Body of pancreas (tissue), 4 donors: ENCODE measurements around the gene MRRF. TPM values are rescaled to one million over a fixed set of nuclear protein-coding genes. Genes with fewer than 3 reads are reported as not detected.

Experiments used
- ATAC-seq: fragments of 150-250 bp; one replicate; pipeline ENCODE4 v1.9.1; 2016
- DNase-seq, 4 donors: peaks; one replicate each; pipeline ENCODE4 v3.0.0-alpha.2; 2019
- H3K27ac ChIP-seq, 4 donors: fragments of 200-600 bp; sonication (generic); 1 replicate in 3 of 4; 2 replicates in 1 of 4; pipeline versions ENCODE4 v1.5.1 to v1.6.1; 2016 to 2019; ENCODE audit warnings: mild to moderate bottlenecking in 1 of 4, mixed read lengths in 1 of 4, moderate library complexity in 1 of 4
- H3K27me3 ChIP-seq, 2 donors: fragments of 200-600 bp; sonication (generic); one replicate each; pipeline ENCODE4 v1.6.0; 2016; ENCODE audit warnings: mild to moderate bottlenecking in 1 of 2
- H3K36me3 ChIP-seq, 2 donors: fragments of 200-600 bp; sonication (generic); replicated peaks in 1 of 2; 2 replicates each; pipeline ENCODE4 v1.5.1; 2016; ENCODE audit warnings: low read depth in 2 of 2; ENCODE audit not compliant: insufficient read depth in 1 of 2
- H3K4me1 ChIP-seq: fragments of 200-600 bp; sonication (generic); one replicate; pipeline ENCODE4 v1.6.0; 2016
- H3K4me3 ChIP-seq, 2 donors: fragments of 200-600 bp; sonication (generic); 1 replicate in 1 of 2; 2 replicates in 1 of 2; pipeline ENCODE4 v1.5.1; 2016 to 2019
- H3K9me3 ChIP-seq, 3 donors: fragments of 200-600 bp; sonication (generic); 1 replicate in 2 of 3; 2 replicates in 1 of 3; pipeline ENCODE4 v1.5.1; 2016
- CTCF ChIP-seq, 7 experiments: fragments of 450-650 bp in 4 of 7; fragments of 200-600 bp in 3 of 7; sonication (generic) in 3 of 7; IDR thresholded peaks; one replicate each; pipeline ENCODE4 v1.5.1; 2016 to 2019; ENCODE audit warnings: antibody characterized with exemption in 7 of 7
- POLR2A ChIP-seq, 3 donors: fragments of 450-650 bp; IDR thresholded peaks; one replicate each; pipeline ENCODE4 v1.6.1; 2016; ENCODE audit warnings: antibody characterized with exemption in 3 of 3, mild to moderate bottlenecking in 2 of 3
- WGBS, 2 donors: methylation state at CpG; one replicate each; pipeline ENCODE4 v1.1.5; 2017; 5-methylcytosine and 5-hydroxymethylcytosine counted together
- intact Hi-C: fragments of 100-400 bp; cut with DNase I; formaldehyde crosslinking; loops from one replicate; pipeline ENCODE4 v1.15.1; 2023
- total RNA-seq, 2 donors: library from RNA; depleted of rRNA; stranded (reverse); fragments of >200 nt; gene quantifications; one replicate each; pipeline ENCODE4 v1.1.0, GENCODE V29; 2016

MRRF gene
- total RNA-seq, 2 donors from 2014 or later = 11.9 to 13.5 TPM

- WGBS, 2 donors = 27 to 31% methylated on average over 18 of the region's 18 CpGs
- Histone ChIP-seq H3K27me3 (peaks cover 0 to 38% of the 10 kb centered on the region in 2 donors), H3K4me3 (no peak overlapping the region), H3K27ac (no peak overlapping the region), H3K9me3 (no peaks in the 10 kb centered on the region), H3K4me1 (peaks cover 24% of the 10 kb centered on the region), H3K36me3 (no peaks in the 10 kb centered on the region)
- intact Hi-C loops = no loop called here
- no peak for ATAC-seq
- DNase-seq = no peak
- TF ChIP-seq POLR2A (IDR thresholded peaks at IDR 0.05) = no peak
- TF ChIP-seq CTCF (IDR thresholded peaks at IDR 0.05) = no peak
Measured at GRCh38 chr9:122220673-122221182, 44.0 kb upstream of the MRRF start.

GRCh38 chr9:122221183-122221811 lies 43.4 kb upstream of the MRRF start:
- Histone ChIP-seq H3K36me3 (no peaks in the 10 kb centered on the region), H3K4me1 (peaks cover 30% of the 10 kb centered on the region), H3K4me3 (no peak overlapping the region), H3K9me3 (no peaks in the 10 kb centered on the region), H3K27ac (no peak overlapping the region), H3K27me3 (peaks cover 0 to 43% of the 10 kb centered on the region in 2 donors)
- intact Hi-C loops = no loop called here
- ATAC-seq (no peak), DNase-seq (no peak)
- TF ChIP-seq POLR2A (IDR thresholded peaks at IDR 0.05) (no peak), CTCF (IDR thresholded peaks at IDR 0.05) (no peak)
- 24 to 27% methylated on average over 9 to 23 of the region's 27 CpGs for WGBS, 2 donors

GRCh38 chr9:122222791-122223190 lies 41.9 kb upstream of the MRRF start:
- no peak for TF ChIP-seq CTCF (IDR thresholded peaks at IDR 0.05)
- TF ChIP-seq POLR2A (IDR thresholded peaks at IDR 0.05) = no peak
- ATAC-seq (no peak), DNase-seq (no peak)
- intact Hi-C loops = no loop called here
- Histone ChIP-seq H3K36me3 (no peaks in the 10 kb centered on the region), H3K4me1 (peaks cover 43% of the 10 kb centered on the region), H3K27me3 (peaks cover 0 to 52% of the 10 kb centered on the region in 2 donors), H3K27ac (no peak overlapping the region), H3K9me3 (no peaks in the 10 kb centered on the region), H3K4me3 (no peak overlapping the region)
- WGBS, 2 donors = 23 to 24% methylated on average over 5 of the region's 5 CpGs

- no peak for ATAC-seq
- H3K27ac ChIP-seq = no peak overlapping the region
- no peaks in the 10 kb centered on the region for H3K9me3 ChIP-seq
- H3K4me1 ChIP-seq = peaks cover 48% of the 10 kb centered on the region
- WGBS, 2 donors = 69 to 75% methylated on average over 4 to 5 of the region's 5 CpGs
- intact Hi-C loops = no loop called here
- DNase-seq = no peak
- peaks cover 0 to 57% of the 10 kb centered on the region in 2 donors for H3K27me3 ChIP-seq
- no peak overlapping the region for H3K4me3 ChIP-seq
- TF ChIP-seq POLR2A (IDR thresholded peaks at IDR 0.05) = no peak
- no peak for TF ChIP-seq CTCF (IDR thresholded peaks at IDR 0.05)
- H3K36me3 ChIP-seq = no peaks in the 10 kb centered on the region
Measured at GRCh38 chr9:122223435-122223834, 41.2 kb upstream of the MRRF start.
